Karpas-422 (cell line): ENCODE results near the gene SGCB. TPM values are rescaled to one million over a fixed set of nuclear protein-coding genes. Genes with fewer than 3 reads are reported as not detected.

Source experiments
- DNase-seq: peaks from one replicate; pipeline ENCODE4 v3.0.0-alpha.2; 2015
- H2AFZ ChIP-seq: fragments of 200-600 bp; sonication (generic); 2 replicates; pipeline ENCODE4 v1.6.1; 2014; ENCODE audit warnings: antibody characterized with exemption, low read length, mixed read lengths
- H3K27ac ChIP-seq: fragments of 200-600 bp; sonication (generic); 2 replicates; pipeline ENCODE4 v1.5.1; 2014; ENCODE audit warnings: mild to moderate bottlenecking, low read length, moderate library complexity
- H3K27me3 ChIP-seq: fragments of 200-600 bp; sonication (generic); 2 replicates; pipeline ENCODE4 v1.6.1; 2014; ENCODE audit warnings: low read length, mixed read lengths
- H3K36me3 ChIP-seq: fragments of 200-600 bp; sonication (generic); 2 replicates; pipeline ENCODE4 v1.6.1; 2014; ENCODE audit warnings: low read length, mixed read lengths; ENCODE audit not compliant: insufficient read depth
- H3K4me1 ChIP-seq: fragments of 200-600 bp; sonication (generic); 2 replicates; pipeline ENCODE4 v1.6.1; 2014; ENCODE audit warnings: mild to moderate bottlenecking, low read length, mixed read lengths
- H3K4me2 ChIP-seq: fragments of 200-600 bp; sonication (generic); 2 replicates; pipeline ENCODE4 v1.6.1; 2014; ENCODE audit warnings: low read length, low read depth, mild to moderate bottlenecking; ENCODE audit not compliant: poor library complexity, severe bottlenecking
- H3K4me3 ChIP-seq: fragments of 200-600 bp; sonication (generic); 2 replicates; pipeline ENCODE4 v1.5.1; 2014; ENCODE audit warnings: mild to moderate bottlenecking, antibody characterized with exemption, low read length, mixed read lengths
- H3K79me2 ChIP-seq: fragments of 200-600 bp; sonication (generic); 2 replicates; pipeline ENCODE4 v1.6.1; 2014; ENCODE audit warnings: mild to moderate bottlenecking, low read length, mixed read lengths
- H3K9ac ChIP-seq: fragments of 200-600 bp; sonication (generic); 2 replicates; pipeline ENCODE4 v1.6.0; 2014; ENCODE audit warnings: low read length
- H3K9me2 ChIP-seq: fragments of 200-600 bp; sonication (generic), shearing (Covaris generic); replicated peaks from 2 replicates; pipeline ENCODE4 v1.6.0; 2014; ENCODE audit warnings: mild to moderate bottlenecking, low read length, moderate library complexity; ENCODE audit not compliant: insufficient read depth
- H3K9me3 ChIP-seq: fragments of 300-700, 200-600 bp; sonication (generic); 2 replicates; pipeline ENCODE4 v1.6.1; 2014; ENCODE audit warnings: low read length, mixed read lengths
- H4K20me1 ChIP-seq: fragments of 200-600 bp; sonication (generic); 2 replicates; pipeline ENCODE4 v1.6.1; 2014; ENCODE audit warnings: mild to moderate bottlenecking, antibody characterized with exemption, low read length, low read depth; ENCODE audit not compliant: insufficient read depth
- total RNA-seq: library from RNA; depleted of rRNA; stranded (reverse); fragments of >200 nt; shearing (Covaris generic); gene quantifications from 2 replicates; pipeline ENCODE4 v1.2.3, GENCODE V29; 2014; ENCODE audit warnings: low replicate concordance

Gene SGCB
- total RNA-seq, 1 experiment from 2014 or later: 9.6 TPM

GRCh38 chr4:52037689-52038102 lies 403 bp downstream of the SGCB start:
- no peaks in the 10 kb centered on the region for H3K9me2 ChIP-seq
- peak overlapping the region; percentile 80 for H3K9ac ChIP-seq
- H3K27me3 ChIP-seq: 0 out of 2 replicates have a peak, but pooled peaks cover 3% of the 10 kb centered on the region
- H4K20me1 ChIP-seq: no peaks in the 10 kb centered on the region
- no peaks in the 10 kb centered on the region for H3K9me3 ChIP-seq
- peak overlapping the region; percentile 72; the same call in 1 of the 2 replicates for H2AFZ ChIP-seq
- H3K4me2 ChIP-seq: peak overlapping the region; percentile 97
- H3K36me3 ChIP-seq: no peaks in the 10 kb centered on the region
- H3K4me1 ChIP-seq: peaks cover 33% of the 10 kb centered on the region
- DNase-seq: peak; percentile 86
- peak overlapping the region; percentile 73 for H3K4me3 ChIP-seq
- H3K79me2 ChIP-seq: peaks cover 47% of the 10 kb centered on the region
- peak overlapping the region; percentile 67 for H3K27ac ChIP-seq

- Histone ChIP-seq H3K36me3 (no peaks in the 10 kb centered on the region; the same call in 1 of the 2 replicates), H3K9me3 (no peaks in the 10 kb centered on the region), H4K20me1 (no peaks in the 10 kb centered on the region), H3K27me3 (0 out of 2 replicates have a peak, but pooled peaks cover 3% of the 10 kb centered on the region), H3K27ac (peak overlapping the region; percentile 67), H3K9me2 (no peaks in the 10 kb centered on the region), H2AFZ (0 out of 2 replicates have a peak overlapping the region, but pooled peaks have one; percentile 72), H3K9ac (peak overlapping the region; percentile 80), H3K4me3 (peak overlapping the region; percentile 73), H3K79me2 (peaks cover 54% of the 10 kb centered on the region), H3K4me1 (peaks cover 33% of the 10 kb centered on the region), H3K4me2 (peak overlapping the region; percentile 97)
- DNase-seq: no peak
Observed at GRCh38 chr4:52036886-52037530, 1.1 kb downstream of the SGCB start.

GRCh38 chr4:52035190-52035589 lies 2.9 kb downstream of the SGCB start:
- 0 out of 2 replicates have a peak overlapping the region, but pooled peaks have one; percentile 67 for H3K27ac ChIP-seq
- H3K27me3 ChIP-seq: no peaks in the 10 kb centered on the region
- H4K20me1 ChIP-seq: no peaks in the 10 kb centered on the region

GRCh38 chr4:52032005-52032404 lies 6.1 kb downstream of the SGCB start:
- H3K4me3 ChIP-seq: no peak overlapping the region
- H3K9me2 ChIP-seq: no peaks in the 10 kb centered on the region
- no peak overlapping the region for H3K9ac ChIP-seq
- no peak overlapping the region for H3K27ac ChIP-seq
- H3K36me3 ChIP-seq: peaks cover 18% of the 10 kb centered on the region
- H3K79me2 ChIP-seq: peaks cover 59% of the 10 kb centered on the region
- DNase-seq: no peak
- H2AFZ ChIP-seq: no peak overlapping the region
- no peaks in the 10 kb centered on the region for H3K27me3 ChIP-seq
- H3K4me2 ChIP-seq: no peak overlapping the region
- H3K9me3 ChIP-seq: no peaks in the 10 kb centered on the region
- H3K4me1 ChIP-seq: peaks cover 22% of the 10 kb centered on the region
- no peaks in the 10 kb centered on the region for H4K20me1 ChIP-seq

More at GRCh38 chr4:52035190-52035589, 2.9 kb downstream of the SGCB start:
- H3K4me3 ChIP-seq: no peak overlapping the region
- H3K9ac ChIP-seq: no peak overlapping the region
- H3K9me3 ChIP-seq: no peaks in the 10 kb centered on the region
- DNase-seq: no peak
- peaks cover 33% of the 10 kb centered on the region for H3K4me1 ChIP-seq
- H3K4me2 ChIP-seq: no peak overlapping the region
- no peaks in the 10 kb centered on the region for H3K9me2 ChIP-seq
- H3K79me2 ChIP-seq: peaks cover 67% of the 10 kb centered on the region
- H3K36me3 ChIP-seq: peaks cover 3% of the 10 kb centered on the region; the same call in 1 of the 2 replicates
- no peak overlapping the region for H2AFZ ChIP-seq

- Histone ChIP-seq H3K4me3 (no peak overlapping the region), H3K4me1 (no peaks in the 10 kb centered on the region), H3K9me3 (no peaks in the 10 kb centered on the region), H3K27me3 (no peaks in the 10 kb centered on the region), H3K79me2 (peaks cover 31% of the 10 kb centered on the region), H3K36me3 (peaks cover 29% of the 10 kb centered on the region), H4K20me1 (no peaks in the 10 kb centered on the region), H3K9me2 (no peaks in the 10 kb centered on the region), H3K27ac (no peak overlapping the region), H3K4me2 (no peak overlapping the region), H2AFZ (no peak overlapping the region), H3K9ac (no peak overlapping the region)
- no peak for DNase-seq
Observed at GRCh38 chr4:52028970-52029369, 9.1 kb downstream of the SGCB start.

GRCh38 chr4:52019936-52020657 lies 18.0 kb downstream of the SGCB start, which contains the start of gene LRRC66:
TSS of gene LRRC66 (minus strand) at chr4:52020363. CDS start at chr4:52017613, 2,750 bp downstream.
- H3K4me2 ChIP-seq: no peak within 1 kb of the TSS
- H4K20me1 ChIP-seq: no peaks in the 10 kb centered on the region
- no peaks in the 10 kb centered on the region for H3K9me2 ChIP-seq
- no peak within 1 kb of the TSS for H3K27ac ChIP-seq
- H3K27me3 ChIP-seq: no peaks in the 10 kb centered on the region
- H2AFZ ChIP-seq: no peak within 1 kb of the TSS
- H3K4me3 ChIP-seq: no peak within 1 kb of the TSS
- no peaks in the 10 kb centered on the region for H3K9me3 ChIP-seq
- H3K9ac ChIP-seq: no peak within 1 kb of the TSS
- DNase-seq: no peak
- H3K79me2 ChIP-seq: no peaks in the 10 kb centered on the region
- no peaks in the 10 kb centered on the region for H3K4me1 ChIP-seq
- H3K36me3 ChIP-seq: peaks cover 7% of the 10 kb centered on the region; the same call in 1 of the 2 replicates

- Histone ChIP-seq H4K20me1 (no peaks in the 10 kb centered on the region), H3K79me2 (no peaks in the 10 kb centered on the region), H3K9ac (no peak overlapping the region), H3K27ac (no peak overlapping the region), H3K9me2 (no peaks in the 10 kb centered on the region), H3K36me3 (no peaks in the 10 kb centered on the region; the same call in 1 of the 2 replicates), H3K4me2 (no peak overlapping the region), H2AFZ (no peak overlapping the region), H3K27me3 (no peaks in the 10 kb centered on the region), H3K4me1 (no peaks in the 10 kb centered on the region), H3K4me3 (no peak overlapping the region), H3K9me3 (no peaks in the 10 kb centered on the region)
- DNase-seq: no peak
Observed at GRCh38 chr4:52017814-52018213, 20.3 kb downstream of the SGCB start.

GRCh38 chr4:52016981-52017380 lies 21.1 kb downstream of the SGCB start:
- no peak overlapping the region for H3K4me2 ChIP-seq
- no peak for DNase-seq
- H3K9ac ChIP-seq: no peak overlapping the region
- no peak overlapping the region for H3K4me3 ChIP-seq
- H3K79me2 ChIP-seq: no peaks in the 10 kb centered on the region
- no peaks in the 10 kb centered on the region for H3K9me3 ChIP-seq
- no peaks in the 10 kb centered on the region for H3K27me3 ChIP-seq
- no peaks in the 10 kb centered on the region for H3K9me2 ChIP-seq
- no peaks in the 10 kb centered on the region for H4K20me1 ChIP-seq
- H3K36me3 ChIP-seq: no peaks in the 10 kb centered on the region
- no peak overlapping the region for H3K27ac ChIP-seq
- H3K4me1 ChIP-seq: no peaks in the 10 kb centered on the region
- H2AFZ ChIP-seq: no peak overlapping the region
